GM11168 (cell line): ENCODE results near the gene HES7.
"Not testable (repeated sequence)": the region's sequence is repeated elsewhere in the genome, so short reads cannot be mapped to it uniquely, and the experiment has no call there.

Source experiments
- in situ Hi-C: fragments of 300-500 bp; cut with MboI; formaldehyde crosslinking; loops from one replicate; pipeline ENCODE4 v1.12.0; 2022; ENCODE audit warnings: low sequenced_read_pairs; ENCODE audit not compliant: unreplicated experiment

The HES7 gene

GRCh38 chr17:8077939-8078338 lies 46.0 kb downstream of the HES7 start:
- in situ Hi-C loops: not testable (repeated sequence)

- in situ Hi-C loops: no loop called here
These were observed 47.2 kb downstream of the HES7 start for GRCh38 chr17:8076502-8077266.

GRCh38 chr17:8075574-8076342 lies 48.1 kb downstream of the HES7 start:
- in situ Hi-C loops: no loop called here

GRCh38 chr17:8075081-8075480 lies 48.8 kb downstream of the HES7 start:
- in situ Hi-C loops: no loop called here

DNA sequence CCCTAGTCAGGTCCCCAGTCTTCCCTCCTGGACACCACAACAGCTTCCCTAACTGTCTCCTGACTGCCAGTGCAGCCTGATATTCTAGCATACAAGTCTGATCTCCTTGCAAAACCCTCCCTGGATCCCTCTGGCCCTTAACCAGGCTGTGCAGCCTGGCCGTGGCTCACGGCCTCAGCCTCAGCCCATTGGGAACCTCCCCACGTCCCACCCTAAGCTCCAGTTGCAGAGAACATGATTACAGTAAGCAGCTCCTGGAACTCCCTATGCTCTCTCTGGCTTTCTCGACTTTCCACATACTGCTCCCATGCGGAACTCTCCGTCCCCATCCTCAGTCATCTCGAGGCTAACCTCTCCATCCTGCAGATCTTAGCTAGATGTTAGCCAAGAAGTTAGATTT lies 49.4 kb downstream of the HES7 start:
- in situ Hi-C loops: no loop called here

DNA sequence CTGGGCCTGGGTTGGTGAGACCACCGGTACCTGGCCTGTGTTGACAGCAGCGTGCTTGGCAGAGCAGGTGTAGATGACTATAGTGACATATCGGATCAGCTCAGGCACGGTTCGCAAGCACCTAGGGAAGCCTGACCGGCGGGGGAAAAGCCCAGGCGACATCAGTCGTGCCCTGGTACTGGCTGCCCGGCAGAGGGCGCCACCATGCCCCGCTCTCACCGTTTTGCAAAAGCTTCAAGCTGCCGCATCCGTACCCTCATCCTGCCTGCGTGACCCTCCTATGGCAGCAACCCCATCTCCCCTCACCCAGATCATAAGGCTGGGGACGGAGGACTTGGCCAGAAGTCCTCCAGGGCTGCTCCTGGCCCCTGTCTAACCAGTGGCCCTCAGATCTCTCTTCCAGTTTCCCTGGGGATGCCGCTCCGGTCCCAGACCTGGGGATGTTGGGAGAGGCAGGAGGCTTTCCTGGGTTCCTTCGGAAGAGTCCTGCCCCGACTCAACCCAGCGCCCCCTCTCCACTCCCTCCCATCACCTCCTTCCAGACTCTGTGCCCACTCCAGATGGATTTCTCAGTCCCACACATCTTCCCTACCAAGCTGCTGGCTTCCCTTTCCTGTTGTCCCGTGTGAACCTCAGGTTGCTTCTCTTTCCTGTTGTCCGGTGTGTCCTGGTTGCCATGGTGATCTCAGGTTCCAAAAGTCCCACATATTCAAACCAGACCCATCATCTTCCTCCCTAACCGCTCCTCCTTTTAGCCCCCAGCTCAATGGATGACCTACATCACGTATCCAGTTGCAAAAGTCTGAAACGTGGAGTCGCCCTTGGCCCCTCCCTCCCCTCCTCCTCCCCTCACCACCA lies 50.0 kb downstream of the HES7 start:
- in situ Hi-C loops: no loop called here

- in situ Hi-C loops: no loop called here
These were observed 51.0 kb downstream of the HES7 start for GRCh38 chr17:8072729-8073461.

DNA sequence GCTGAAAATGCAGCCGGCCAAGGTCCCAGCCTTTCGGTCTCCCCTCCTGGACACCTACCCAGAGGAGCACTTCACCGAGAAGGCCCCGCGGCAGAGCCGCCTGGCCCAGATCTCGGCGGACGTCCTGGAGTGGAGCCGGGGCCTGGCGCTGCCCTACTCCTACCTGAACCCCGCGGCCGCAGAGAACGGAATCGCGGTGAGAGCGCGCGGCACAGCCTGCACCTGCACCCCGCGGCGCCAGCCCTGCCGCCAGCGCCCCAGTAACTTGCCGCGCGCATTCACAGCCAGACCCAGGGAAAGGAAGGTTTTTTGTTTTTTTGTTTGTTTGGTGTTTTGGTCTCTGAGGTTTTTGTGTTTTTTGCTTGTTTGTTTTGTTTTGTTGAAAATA lies 51.6 kb downstream of the HES7 start:
- in situ Hi-C loops: no loop called here

DNA sequence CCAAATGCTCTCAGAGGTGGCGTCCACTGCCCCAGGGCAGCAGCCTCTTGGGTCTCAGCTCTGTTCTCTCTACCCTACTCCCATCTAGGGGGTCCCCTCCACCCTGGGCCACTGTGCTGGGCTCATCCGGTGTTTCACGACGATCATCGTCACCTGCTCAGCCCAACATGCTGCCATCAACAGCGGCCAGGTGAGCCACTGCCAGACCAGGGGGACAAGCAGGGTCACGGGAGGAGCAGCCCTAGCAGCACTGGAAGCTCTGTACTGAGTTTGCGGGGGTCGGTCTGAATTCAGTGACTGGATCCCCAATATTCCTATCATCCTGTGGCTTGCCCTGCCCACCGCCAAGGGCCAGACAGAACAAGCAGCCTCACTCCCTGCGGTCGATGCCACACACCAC lies 52.4 kb downstream of the HES7 start:
- in situ Hi-C loops: no loop called here
